ENCODE data around the gene SF3A2.

Gene SF3A2

DNA sequence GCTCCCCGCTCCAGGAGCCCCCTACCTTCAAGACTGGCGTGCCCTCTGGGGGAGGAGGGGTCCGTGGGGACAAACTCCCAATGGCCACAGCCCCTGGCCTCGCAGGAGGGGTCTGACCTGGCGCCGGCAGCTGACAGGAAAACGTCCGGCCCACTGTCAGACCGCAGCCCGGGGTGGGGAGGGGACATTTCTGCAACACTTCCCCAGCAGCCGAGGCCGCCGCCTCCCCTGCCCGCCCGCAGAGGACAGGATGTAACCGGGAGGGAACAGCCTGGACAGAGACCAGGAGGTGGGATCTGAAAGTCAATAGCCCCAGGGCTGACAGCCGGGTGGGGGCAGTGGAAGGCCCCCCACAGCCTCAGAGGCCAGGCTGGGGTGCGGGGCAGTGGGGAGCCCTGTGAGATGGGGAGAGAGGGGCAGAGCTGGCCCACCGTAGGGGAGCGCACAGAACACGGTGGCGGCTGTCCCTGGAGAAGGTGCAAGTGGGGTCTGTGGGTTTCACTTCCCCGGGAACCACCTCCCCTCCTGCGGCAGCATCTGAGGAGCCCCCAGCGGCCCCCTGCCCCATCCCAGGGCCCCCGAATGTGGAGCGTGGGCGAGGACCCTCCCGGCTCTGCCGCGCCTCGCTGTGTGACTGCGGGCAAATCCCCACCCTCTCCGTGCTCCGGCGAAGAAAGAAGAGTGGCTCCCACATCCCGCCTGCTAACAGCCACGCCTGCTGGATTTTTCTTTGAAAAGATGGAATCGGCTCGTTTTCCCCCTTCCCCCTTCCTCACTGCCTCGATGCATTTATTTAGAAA is 45.6 kb downstream of the SF3A2 start, which contains the start of gene PEAK3:
PEAK3 (minus strand) TSS at position 114 of the 800 bp plus-strand sequence. CDS start 1,244 bp downstream, outside the sequence.
- Histone ChIP-seq H3K4me2 (ENCODE audit: low read length) (no peak within 1 kb of the TSS), H3K9me2 (ENCODE audit: low read depth, low read length) (no peaks in the 10 kb centered on the region), H3K27me3 (ENCODE audit: insufficient read depth, low read length) (peaks cover 9% of the 10 kb centered on the region), H3K4me3 (ENCODE audit: low read depth, low read length, poor library complexity, severe bottlenecking) (no peak within 1 kb of the TSS), H3K9me3 (ENCODE audit: low read length) (no peaks in the 10 kb centered on the region), H3K27ac (ENCODE audit: low read depth, low read length, poor library complexity, severe bottlenecking) (no peak within 1 kb of the TSS), H3K4me1 (ENCODE audit: insufficient read depth, low read length, severe bottlenecking) (no peaks in the 10 kb centered on the region), H4K20me1 (ENCODE audit: insufficient read depth, low read length) (no peaks in the 10 kb centered on the region), H3K79me2 (ENCODE audit: insufficient read depth, low read length) (no peaks in the 10 kb centered on the region), H3F3A (ENCODE audit: insufficient read depth, low read length) (no peaks in the 10 kb centered on the region), H2AFZ (ENCODE audit: low read length) (no peak within 1 kb of the TSS), H3K36me3 (ENCODE audit: insufficient read depth, low read length) (no peaks in the 10 kb centered on the region), H3K9ac (ENCODE audit: low read length) (no peak within 1 kb of the TSS)
- TF ChIP-seq CTCF (IDR thresholded peaks at IDR 0.05; ENCODE audit: low read length) (no peak), EZH2 (IDR thresholded peaks at IDR 0.05; ENCODE audit: borderline replicate concordance, low read length) (no peak)

- H3K27me3 ChIP-seq (ENCODE audit: insufficient read depth, low read length): peaks cover 9% of the 10 kb centered on the region
- H3K4me2 ChIP-seq (ENCODE audit: low read length): no peak overlapping the region
- TF ChIP-seq EZH2 (IDR thresholded peaks at IDR 0.05; ENCODE audit: borderline replicate concordance, low read length) (no peak), CTCF (IDR thresholded peaks at IDR 0.05; ENCODE audit: low read length) (no peak)
- H3K4me1 ChIP-seq (ENCODE audit: insufficient read depth, low read length, severe bottlenecking): no peaks in the 10 kb centered on the region
- no peak overlapping the region for H2AFZ ChIP-seq (ENCODE audit: low read length)
- no peak overlapping the region for H3K9ac ChIP-seq (ENCODE audit: low read length)
- H3F3A ChIP-seq (ENCODE audit: insufficient read depth, low read length): no peaks in the 10 kb centered on the region
- no peaks in the 10 kb centered on the region for H4K20me1 ChIP-seq (ENCODE audit: insufficient read depth, low read length)
- H3K79me2 ChIP-seq (ENCODE audit: insufficient read depth, low read length): no peaks in the 10 kb centered on the region
- no peaks in the 10 kb centered on the region for H3K9me2 ChIP-seq (ENCODE audit: low read depth, low read length)
- no peak overlapping the region for H3K27ac ChIP-seq (ENCODE audit: low read depth, low read length, poor library complexity, severe bottlenecking)
- H3K4me3 ChIP-seq (ENCODE audit: low read depth, low read length, poor library complexity, severe bottlenecking): no peak overlapping the region
- H3K36me3 ChIP-seq (ENCODE audit: insufficient read depth, low read length): no peaks in the 10 kb centered on the region
- no peaks in the 10 kb centered on the region for H3K9me3 ChIP-seq (ENCODE audit: low read length)
Observed at GRCh38 chr19:2282862-2283237, 46.2 kb downstream of the SF3A2 start.

GRCh38 chr19:2283835-2284507 is 47.3 kb downstream of the SF3A2 start:
- no peak overlapping the region for H3K9ac ChIP-seq (ENCODE audit: low read length)
- TF ChIP-seq CTCF (IDR thresholded peaks at IDR 0.05; ENCODE audit: low read length): no peak
- no peak for TF ChIP-seq EZH2 (IDR thresholded peaks at IDR 0.05; ENCODE audit: borderline replicate concordance, low read length)
- H3F3A ChIP-seq (ENCODE audit: insufficient read depth, low read length): no peaks in the 10 kb centered on the region
- H3K27ac ChIP-seq (ENCODE audit: low read depth, low read length, poor library complexity, severe bottlenecking): no peak overlapping the region
- H3K4me3 ChIP-seq (ENCODE audit: low read depth, low read length, poor library complexity, severe bottlenecking): no peak overlapping the region
- no peaks in the 10 kb centered on the region for H3K79me2 ChIP-seq (ENCODE audit: insufficient read depth, low read length)
- no peaks in the 10 kb centered on the region for H3K36me3 ChIP-seq (ENCODE audit: insufficient read depth, low read length)
- H3K4me2 ChIP-seq (ENCODE audit: low read length): no peak overlapping the region
- no peak overlapping the region for H2AFZ ChIP-seq (ENCODE audit: low read length)
- H3K4me1 ChIP-seq (ENCODE audit: insufficient read depth, low read length, severe bottlenecking): peaks cover 2% of the 10 kb centered on the region
- no peaks in the 10 kb centered on the region for H3K9me3 ChIP-seq (ENCODE audit: low read length)
- peaks cover 15% of the 10 kb centered on the region for H3K27me3 ChIP-seq (ENCODE audit: insufficient read depth, low read length)
- no peaks in the 10 kb centered on the region for H4K20me1 ChIP-seq (ENCODE audit: insufficient read depth, low read length)
- no peaks in the 10 kb centered on the region for H3K9me2 ChIP-seq (ENCODE audit: low read depth, low read length)
